Heart left ventricle (tissue), 13 donors: ENCODE results near the gene LYVE1.

Experiments used
- CTCF ChIP-seq, 12 donors: fragments of 200-600 bp; sonication (generic) in 4 of 12; IDR thresholded peaks; one replicate each; pipeline versions ENCODE4 v1.5.0 to v1.8.0; 2018 to 2022; ENCODE audit warnings: antibody characterized with exemption in 12 of 12, mild to moderate bottlenecking in 5 of 12
- POLR2A ChIP-seq, 2 donors: fragments of 450-650 bp; IDR thresholded peaks; one replicate each; pipeline ENCODE4 v1.6.1; 2017; ENCODE audit warnings: antibody characterized with exemption in 2 of 2, mild to moderate bottlenecking in 2 of 2, moderate library complexity in 2 of 2
- donor health status: ischemic (EF 13 %, LVEDD 7.1; RV severe dilation, severe dysfunction).
- donor health status: DM: no; HTN: yes; CAD: no.
- donor health status: DM: no; HTN: no; CAD: no.
- donor health status: ischemic (EF 25% LVEDD 6.9; RV normal size, moderate dysfunction).
- donor health status: ischemic (EF 25% LVEDD 5.7; RV mildly dilated, moderate dysfunction).
- donor health status: ischemic (EF 35%, LVEDD 5.7; RV mildly dilated, moderate dysfunction).
- donor health status: nonischemic (EF 11% LVEDD 7.7; RV severe dilation, severe dysfunction).
- donor health status: DM: yes; HTN: yes; CAD: no.
- donor health status: PGD.
- donor health status: ischemic (EF 29% LVEDD 5.4; RV normal size, mild dysfunction).
- donor health status: nonischemic (EF 23%, LVEDD 6.1; RV moderate dilation, normal function).

- TF ChIP-seq CTCF (IDR thresholded peaks at IDR 0.05) (no peak), POLR2A (IDR thresholded peaks at IDR 0.05) (no peak)
Measured at GRCh38 chr11:10519630-10520029, 48.8 kb downstream of the LYVE1 start.
